Stimulated activated CD4-positive, alpha-beta T cell treated with anti-CD3 and anti-CD28 coated beads, TNF-alpha, amount 100 ng/mL, for 4 hours (primary cell): Measurements from ENCODE around the gene RNF115.
"Not testable (repeated sequence)": the region's sequence is repeated elsewhere in the genome, so short reads cannot be mapped to it uniquely, and the experiment has no call there.

Experiments used
- DNase-seq, 3 experiments: peaks; one replicate each; pipeline ENCODE4 v3.0.0-alpha.2; 2020; ENCODE audit warnings: low read depth in 3 of 3

Gene RNF115

DNA sequence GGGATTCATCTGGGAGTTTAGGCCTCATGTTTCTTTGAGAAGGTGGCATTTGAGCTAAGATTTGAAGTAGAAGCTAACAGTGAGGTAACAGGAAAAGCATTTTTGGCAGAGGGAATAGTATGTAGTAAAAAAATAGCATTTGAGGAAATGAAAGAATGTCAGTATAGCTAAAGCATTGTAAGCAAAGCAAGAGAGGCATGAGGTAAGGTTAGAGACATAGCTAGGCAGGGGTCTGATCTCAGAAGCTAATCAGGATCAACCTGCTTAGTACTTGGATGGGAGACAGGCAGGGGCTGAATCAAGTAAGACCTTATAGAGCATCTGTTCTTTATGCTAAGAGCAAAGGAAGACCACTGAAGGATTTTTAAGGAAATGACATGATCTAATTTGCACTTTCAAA lies 4.1 kb upstream of the RNF115 start:
- DNase-seq, result no peak

DNA sequence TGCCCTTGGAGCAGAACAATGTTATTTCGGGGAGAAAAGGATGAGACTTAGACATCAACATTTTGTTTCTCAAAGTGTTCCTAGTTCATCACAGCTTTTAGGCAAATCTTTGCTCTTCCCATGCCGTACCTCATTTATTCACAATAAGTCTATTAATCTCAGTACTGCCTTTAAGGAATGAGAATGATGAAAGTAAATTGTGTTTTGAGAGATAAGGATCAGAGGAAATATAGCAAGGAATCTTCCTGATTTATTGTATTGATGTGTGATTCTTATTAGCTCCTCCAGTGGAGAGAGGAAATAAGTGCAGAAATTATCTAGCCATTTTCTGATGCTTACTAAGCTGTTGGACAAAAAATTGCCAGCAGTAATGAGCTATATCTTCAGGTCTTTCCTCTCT lies 2.1 kb upstream of the RNF115 start:
- DNase-seq, result no peak

DNA sequence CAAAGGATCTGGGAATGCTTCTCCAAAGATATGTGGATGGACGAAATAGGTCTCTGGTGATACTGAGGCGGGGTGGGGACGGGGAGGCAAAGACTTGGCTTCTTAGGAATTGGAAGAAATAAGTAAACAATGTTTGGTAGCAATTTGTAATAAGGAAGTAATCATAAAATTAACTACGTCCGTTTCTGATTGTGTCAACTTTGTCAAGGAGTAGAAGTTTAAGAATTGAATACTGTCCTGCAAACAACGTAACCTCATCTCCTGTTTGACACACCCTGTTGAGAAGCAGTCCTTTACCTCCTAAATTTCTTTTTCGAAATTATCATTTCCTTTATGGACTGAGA lies 576 bp upstream of the RNF115 start:
- DNase-seq, result no peak

DNA sequence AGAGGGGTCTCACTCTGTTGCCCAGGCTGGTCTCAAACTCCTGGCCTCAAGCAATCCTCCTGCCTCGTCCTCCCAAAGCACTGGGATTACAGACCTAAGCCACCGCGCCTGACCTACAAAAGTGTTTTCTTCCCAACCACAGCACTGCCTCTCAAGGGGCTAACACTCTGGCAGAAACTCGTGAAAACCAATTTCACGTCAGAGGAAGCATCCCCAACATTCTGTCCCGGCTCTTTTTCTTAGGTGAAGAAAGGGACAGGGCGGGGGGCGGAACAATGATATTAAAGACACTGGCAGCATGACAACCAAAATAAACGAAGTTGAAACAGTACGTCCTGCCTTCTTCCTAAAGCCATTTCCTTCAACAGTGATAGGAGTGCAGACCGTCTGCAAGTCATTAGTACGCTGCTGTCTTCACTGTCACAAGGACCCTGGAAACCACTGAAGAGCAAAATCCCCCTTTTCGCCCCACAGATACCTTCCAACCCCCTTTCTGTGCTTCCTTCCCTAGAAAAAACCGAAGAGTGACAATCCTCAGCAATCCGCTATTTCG lies 1.0 kb downstream of the RNF115 start:
- not testable (repeated sequence) for DNase-seq

DNA sequence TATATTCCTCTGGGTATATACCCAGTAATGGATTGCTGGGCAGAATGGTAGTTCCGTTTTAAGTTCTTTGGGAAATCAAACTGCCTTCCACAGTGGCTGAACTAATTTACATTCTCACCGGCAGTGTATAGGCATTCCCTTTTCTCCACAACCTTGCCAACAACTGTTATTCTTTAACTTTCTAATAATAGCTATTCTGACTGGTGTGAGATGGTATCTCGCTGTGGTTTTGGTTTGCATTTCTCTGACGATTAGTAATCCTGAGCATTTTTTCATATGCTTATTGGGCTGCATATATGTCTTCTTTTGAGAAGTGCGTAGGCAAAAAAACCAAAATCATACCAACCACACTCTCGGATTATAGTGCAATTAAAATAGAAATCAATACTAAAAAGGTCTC lies 5.8 kb downstream of the RNF115 start:
- DNase-seq, result not testable (repeated sequence)

DNA sequence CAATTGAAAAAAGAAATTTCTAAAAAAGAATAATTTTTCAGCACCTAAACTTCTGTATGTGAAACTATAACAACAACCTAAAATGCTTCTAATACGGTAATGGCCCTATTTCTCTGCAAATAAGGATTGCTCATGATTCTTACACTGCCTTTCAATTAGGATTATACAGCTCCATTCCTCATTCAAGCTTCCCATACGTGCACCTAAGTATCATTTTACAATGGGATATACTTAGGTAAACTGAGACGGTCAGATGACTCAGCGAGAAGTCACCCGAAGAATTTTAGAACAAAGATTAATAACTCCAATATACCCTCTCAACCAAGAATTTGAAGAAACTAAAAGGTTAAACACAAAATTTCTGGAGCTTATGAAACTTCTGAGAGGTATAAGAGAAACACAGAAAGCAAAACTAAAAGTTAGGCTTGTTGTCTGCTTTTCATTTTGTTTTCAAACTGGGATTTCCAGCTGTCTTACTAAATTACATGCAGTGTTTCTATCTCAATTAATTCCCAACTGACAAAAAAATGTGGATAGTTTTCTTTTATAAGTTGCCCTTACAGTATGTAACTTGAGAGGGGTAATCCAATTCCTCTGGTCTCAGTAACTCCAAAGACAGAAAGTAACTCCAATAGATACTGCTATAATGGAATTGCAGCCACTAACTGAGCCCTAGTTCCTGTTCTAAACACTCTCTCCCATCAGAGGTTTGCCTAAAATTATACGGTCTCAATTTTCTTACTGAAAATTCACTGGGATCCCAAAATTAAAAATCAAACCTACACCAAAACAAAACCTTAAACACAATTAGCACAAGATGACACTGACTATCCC lies 10.7 kb downstream of the RNF115 start:
- not testable (repeated sequence) for DNase-seq

DNA sequence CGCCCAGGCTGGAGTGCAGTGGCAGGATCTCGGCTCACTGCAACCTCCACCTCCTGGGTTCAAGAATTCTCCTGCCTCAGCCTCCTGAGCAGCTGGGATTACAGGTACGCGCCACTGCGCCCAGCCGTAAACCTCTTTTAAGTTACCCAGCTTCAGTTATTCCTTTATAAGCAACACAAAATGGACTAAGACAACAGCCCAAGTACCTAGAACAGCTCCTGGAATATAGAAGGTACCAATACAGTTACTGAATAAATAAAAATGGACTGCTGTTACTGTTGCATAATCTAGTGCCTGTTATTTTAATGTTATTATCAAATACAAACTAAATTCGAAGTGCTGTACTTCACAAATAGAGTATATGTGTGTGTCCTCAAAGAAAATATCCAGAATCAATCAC lies 17.1 kb downstream of the RNF115 start:
- no peak for DNase-seq

DNA sequence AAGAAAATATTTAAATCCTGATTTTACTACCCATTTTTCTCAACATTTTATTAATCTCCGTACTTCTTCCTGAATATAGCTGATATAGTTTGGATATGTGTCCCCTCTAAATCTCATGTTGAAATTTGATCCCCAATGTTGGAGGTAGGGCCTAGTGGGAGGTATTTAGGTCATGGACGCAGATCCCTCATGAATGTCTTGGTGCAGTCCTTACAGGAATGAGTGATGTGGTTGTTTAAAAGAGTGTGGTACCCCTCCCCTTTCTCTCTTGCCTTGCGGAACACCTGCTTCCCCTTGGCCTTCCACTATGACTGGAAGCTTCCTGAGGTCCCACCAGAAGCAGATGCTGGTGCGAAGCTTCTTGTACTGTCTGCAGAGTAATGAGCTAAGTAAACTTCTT lies 17.5 kb downstream of the RNF115 start:
- no peak for DNase-seq

DNA sequence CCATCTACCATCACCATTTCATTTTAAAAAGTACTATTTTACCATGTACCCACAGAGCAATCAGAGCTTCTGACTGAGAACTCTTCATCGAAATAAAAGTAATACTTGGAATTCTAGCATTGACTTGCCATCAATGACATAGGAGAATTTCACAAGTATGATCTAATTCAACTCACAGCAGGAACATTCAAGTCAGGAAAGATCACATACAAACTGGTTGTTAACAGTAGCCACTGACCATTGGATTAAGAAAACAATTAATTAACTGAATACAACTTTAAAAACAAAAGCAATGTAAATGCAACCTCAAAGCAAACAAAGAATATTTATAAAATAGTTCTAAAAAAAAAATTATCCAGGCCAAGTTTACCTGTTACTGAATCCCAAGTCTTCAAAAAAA lies 18.8 kb downstream of the RNF115 start:
- no peak for DNase-seq

DNA sequence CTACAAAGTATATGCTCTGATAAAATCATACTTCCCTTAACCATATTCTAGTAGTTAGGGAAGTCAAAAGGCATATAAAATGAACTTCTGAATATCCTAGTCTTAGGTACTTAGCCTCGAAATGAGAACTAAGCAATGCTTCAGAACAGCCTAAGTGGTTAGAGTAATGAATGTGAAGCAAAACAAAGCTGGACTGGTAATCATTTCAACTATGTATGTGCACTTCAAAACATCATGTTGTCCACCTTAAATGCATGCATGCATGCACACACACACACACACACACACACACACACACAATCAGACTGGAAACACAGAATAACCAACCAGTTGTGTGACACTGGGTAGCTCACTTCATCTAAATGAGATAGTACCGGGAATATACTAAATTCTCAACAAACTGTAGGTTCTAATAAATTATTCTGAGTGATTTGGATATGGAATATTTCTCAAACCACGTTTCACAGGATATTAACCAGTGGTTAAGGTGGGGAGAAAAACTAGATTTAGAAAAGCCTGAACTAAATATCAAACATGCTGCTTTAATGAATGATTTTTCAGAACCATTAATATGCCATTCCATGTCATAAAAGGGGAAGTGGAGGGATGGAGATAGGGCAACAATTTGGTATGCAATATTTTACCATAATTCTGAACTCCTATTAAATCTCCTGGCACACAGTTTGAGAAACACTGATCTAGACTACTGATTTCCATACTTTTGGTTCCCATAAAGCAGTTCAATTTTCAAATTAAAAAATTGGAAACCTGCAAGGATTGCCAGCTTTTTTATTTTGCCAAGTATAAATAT lies 19.5 kb downstream of the RNF115 start:
- no peak for DNase-seq

DNA sequence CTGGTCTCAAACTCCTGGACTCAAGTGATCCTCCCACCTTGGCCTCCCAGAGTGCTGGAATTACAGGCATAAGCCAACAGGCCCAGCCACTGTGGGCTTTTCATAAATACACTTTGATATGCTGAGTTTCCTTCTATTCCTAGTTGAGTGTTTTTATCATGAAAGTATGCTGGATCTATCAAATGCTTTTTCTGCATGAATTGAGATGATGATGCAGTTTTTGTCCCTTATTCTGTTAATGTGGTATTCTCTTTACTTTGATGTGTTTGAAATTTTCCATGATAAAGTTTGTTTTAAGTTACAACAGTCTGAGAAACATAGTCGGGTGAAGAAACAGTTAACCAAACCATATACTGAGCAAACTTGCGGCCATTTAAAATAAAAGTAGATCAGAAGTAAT lies 24.1 kb downstream of the RNF115 start:
- no peak for DNase-seq

DNA sequence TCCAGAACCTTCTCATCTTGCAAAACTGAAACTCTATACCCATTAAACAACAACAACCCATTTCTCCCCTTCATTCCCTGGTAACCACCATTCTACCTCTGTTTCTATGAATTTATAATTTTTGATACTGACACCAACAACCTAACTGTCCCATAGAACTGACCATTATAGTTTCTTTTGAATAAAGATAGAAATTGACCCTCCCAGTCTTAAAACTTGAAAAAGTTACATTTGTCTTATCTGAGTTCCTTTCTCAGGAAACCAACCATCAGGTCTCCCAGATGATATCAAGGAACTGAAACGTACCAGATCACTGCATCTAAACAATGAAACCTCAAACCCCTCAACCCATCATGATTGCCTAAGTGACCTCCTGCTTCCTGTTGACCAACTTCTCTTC lies 27.1 kb downstream of the RNF115 start:
- no peak for DNase-seq

DNA sequence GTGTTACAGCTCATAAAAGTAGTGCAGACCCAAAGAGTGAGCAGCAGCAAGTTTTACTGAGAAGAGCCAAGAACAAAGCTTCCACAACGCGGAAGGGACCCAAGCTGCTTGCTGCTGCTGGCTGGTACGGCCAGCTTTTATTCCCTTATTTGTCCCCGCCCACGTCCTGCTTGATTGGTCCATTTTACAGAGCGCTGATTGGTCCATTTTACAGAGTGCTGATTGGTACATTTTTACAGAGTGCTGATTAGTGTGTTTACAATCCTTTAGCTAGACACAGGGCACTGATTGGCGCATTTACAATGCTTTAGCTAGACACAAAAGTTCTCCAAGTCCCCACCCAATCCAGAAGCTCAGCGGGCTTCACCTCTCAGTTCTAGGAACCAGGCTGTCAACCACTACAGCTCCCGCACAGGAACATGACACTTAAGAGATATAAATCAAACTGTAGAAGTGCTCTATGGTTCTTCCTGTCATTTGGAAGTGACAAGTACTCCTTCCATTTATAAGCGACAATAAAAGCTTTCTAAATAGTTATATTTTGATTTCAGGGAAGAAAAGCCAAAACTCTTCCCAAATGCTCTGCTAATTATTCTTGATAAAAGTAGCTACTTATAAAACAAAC lies 28.5 kb downstream of the RNF115 start:
- no peak for DNase-seq

DNA sequence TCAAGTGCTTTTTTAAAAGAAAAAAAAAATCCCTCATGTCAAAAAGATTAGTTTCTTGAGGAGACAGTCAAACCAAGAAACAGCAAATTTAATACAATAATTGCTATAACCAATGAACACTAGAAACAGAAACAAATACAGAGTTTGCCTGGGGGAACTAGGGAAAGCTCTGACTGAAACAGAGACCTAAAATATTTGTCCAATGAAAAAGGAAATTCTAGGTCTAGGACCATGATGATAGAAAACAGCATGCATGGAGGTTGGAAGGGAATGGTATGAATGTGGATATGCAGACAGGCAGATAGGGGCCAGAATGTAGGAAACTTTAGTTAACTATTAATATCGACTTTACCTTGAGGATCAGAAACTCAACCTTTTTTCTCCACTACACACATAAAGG lies 31.4 kb downstream of the RNF115 start:
- no peak for DNase-seq

DNA sequence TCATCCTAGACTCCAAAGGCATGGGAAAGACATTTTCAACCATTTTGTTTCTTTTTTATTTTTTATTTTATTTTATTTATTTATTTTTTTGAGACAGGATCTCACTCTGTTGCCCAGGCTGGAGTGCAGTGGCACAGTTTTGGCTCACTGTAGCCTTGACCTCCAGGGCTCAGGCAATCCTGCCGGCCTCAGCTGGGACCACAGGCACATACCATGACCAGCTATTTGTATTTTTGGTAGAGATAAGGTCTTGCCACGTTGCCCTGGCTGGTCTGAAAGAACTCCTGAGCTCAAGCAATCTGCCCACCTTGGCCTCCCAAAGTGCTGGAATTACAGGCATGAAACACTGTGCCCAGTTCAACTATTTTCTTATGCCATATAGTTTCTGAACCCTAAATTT lies 32.0 kb downstream of the RNF115 start:
- not testable (repeated sequence) for DNase-seq

DNA sequence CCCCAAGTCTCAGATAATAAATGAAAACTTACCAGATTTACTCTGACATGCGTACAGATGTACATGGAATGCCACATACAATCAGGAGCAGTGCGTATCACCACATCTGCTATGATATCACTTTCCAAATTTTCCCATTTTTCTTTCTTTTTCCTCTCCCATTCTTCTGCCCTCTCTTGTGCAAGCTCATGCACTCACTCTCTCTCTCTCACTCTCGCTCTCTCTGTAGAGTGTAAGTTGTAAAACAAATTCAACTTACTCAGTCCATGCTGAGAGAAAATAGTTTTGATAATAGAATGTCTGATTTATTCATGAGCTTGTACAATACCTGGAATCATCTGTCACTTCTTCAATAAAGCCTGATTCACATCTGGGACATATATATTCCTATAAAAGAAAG lies 35.3 kb downstream of the RNF115 start:
- DNase-seq, result no peak

DNA sequence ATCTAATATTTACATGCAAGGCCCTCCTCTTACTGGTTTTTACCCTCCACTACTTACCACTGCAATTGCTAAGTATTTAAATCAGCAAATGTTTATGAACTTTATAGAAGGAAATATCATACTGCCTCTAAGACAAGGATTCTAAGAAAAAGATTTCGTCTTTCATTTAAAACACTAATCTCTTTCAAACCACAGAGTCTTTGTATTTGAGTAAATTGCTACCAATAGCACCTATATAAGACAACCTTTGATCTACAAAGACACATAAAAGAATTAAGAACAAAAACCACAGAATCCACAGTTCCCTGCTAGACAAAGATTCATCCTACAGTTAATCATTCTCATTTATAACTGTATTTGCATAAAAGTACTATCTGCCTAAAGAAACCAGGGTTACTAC lies 37.6 kb downstream of the RNF115 start:
- no peak for DNase-seq

DNA sequence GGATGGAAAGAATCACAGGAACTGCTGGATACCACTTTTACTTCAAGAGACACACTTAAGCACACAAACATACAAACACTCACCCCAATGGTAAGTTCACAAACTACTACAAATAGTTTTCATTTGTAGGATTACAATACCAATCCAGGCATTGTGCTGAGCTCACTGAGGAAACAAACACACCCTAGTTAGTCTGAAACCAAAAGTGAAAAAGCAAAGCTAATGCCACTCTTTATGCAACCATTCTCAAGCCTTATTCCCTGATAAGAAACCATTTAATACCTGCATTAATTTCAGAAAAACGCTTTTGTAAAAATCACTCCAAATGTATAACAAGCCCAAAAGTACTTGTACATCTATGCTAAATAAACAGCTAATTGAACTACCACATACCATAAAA lies 38.3 kb downstream of the RNF115 start:
- DNase-seq, result no peak

DNA sequence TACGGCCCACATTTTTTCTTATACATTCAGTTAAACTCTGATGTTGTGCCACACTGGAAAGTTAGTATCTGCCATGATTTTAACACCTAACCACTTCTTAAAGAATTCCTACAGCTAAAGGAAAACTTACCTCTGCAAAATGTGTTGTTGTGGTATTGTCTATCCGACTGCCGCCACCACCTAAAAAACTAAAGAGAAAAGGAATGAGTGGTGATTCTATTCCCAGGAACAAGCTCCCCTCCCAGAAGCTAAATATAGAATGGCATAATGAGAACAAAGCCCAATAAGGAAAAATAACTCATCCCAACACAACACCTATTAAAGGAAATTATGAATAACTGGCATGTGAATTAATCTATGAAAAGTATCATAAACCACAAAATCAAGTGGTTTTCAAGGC lies 39.5 kb downstream of the RNF115 start:
- DNase-seq, result no peak

DNA sequence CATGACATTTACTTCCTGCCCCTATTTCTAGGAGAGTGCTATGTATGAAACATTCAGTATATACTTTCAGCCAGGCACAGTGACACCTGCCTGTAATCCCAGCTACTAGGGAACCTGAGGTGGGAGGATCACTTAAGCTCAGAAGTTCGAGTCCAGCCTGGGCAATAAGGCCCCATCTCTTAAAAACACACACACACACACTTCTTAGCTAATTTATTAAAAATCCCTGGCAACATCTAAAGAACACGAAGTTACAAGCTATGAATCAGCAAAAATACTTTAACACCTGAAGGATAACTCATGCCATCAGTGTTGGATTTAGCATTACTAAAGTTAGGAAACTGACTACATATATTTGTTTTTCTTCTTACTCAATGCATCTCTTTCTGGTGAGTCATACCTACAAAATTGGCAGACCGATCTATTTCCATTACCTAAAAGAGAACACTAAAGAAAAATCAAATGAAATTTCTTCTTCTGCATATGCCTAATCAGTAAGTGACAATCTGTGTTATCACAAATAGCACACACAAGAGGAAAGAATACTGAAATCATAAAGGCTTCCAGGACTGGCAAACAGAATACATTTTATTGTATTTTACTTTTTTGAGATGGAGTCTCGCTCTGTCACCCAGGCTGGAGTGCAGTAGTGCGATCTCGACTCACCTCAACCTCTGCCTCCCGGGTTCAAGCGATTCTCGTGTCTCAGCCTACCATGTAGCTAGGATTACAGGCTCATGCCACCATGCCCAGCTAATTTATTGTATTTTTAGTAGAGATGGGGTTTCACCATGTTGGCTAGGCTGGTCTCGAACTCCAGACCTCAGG lies 41.4 kb downstream of the RNF115 start:
- DNase-seq, result no peak

DNA sequence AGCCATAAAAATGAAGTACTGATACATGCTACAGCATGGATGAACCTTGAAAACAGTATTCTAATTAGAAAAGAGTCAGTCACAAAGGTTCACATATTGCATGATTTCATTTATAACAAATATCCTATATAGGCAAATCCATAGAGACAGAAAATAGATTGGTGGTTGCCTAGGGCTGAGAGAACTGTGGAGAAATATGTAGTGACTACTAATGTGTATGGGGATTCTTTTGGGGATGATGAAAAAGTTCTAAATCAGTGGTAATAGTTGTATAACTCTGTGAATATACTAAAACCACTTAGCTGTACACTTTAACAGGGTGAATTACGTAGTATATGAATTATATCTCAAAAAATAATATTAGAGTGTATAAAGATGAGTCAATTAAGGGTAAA lies 45.8 kb downstream of the RNF115 start:
- DNase-seq, result no peak
